ENCODE data around the gene MYF5. TPM values are rescaled to one million over a fixed set of nuclear protein-coding genes. Genes with fewer than 3 reads are reported as not detected.
"Not testable (repeated sequence)": the region's sequence is repeated elsewhere in the genome, so short reads cannot be mapped to it uniquely, and the experiment has no call there.

Gene MYF5
- total RNA-seq = 1 to 10 TPM in 1 of 2 donors, not detected in 1; 4.1 TPM

DNA sequence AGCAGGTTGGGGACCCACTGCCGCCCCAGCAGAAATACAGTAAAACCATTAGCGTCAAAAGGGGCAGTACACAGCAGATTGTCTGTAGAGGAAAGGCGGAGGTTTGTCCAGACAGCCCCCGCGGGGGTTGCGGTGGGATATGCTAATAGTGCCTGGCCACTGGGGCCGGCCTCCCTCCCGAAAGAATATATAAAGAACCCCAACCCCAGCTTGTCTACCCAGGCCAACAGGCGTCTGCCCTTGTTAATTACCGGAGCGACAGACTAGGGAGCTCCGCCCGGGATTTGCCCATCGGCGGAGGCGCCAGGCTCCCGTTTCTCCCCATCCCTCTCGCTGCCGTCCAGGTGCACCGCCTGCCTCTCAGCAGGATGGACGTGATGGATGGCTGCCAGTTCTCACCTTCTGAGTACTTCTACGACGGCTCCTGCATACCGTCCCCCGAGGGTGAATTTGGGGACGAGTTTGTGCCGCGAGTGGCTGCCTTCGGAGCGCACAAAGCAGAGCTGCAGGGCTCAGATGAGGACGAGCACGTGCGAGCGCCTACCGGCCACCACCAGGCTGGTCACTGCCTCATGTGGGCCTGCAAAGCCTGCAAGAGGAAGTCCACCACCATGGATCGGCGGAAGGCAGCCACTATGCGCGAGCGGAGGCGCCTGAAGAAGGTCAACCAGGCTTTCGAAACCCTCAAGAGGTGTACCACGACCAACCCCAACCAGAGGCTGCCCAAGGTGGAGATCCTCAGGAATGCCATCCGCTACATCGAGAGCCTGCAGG is at the start of gene MYF5:
Gene MYF5 (plus strand): TSS at position 217 of the 774 bp plus-strand sequence. CDS start 152 bp downstream, at position 369.
- H3K4me1 ChIP-seq (replicated peaks) = no peaks in the 10 kb centered on the region
- no peaks in the 10 kb centered on the region for H3K27me3 ChIP-seq (replicated peaks; ENCODE audit: insufficient read depth)
- no peak for DNase-seq (ENCODE audit: low spot score)
- intact Hi-C loops (cut with DNase I) = no loop called here
- no peak within 1 kb of the TSS for H3K27ac ChIP-seq
- H3K36me3 ChIP-seq = no peaks in the 10 kb centered on the region
- TF ChIP-seq POLR2A (IDR thresholded peaks at IDR 0.05) (no peak), POLR2AphosphoS5 (IDR thresholded peaks at IDR 0.05) (no peak)
- TF ChIP-seq, protein P1, sequence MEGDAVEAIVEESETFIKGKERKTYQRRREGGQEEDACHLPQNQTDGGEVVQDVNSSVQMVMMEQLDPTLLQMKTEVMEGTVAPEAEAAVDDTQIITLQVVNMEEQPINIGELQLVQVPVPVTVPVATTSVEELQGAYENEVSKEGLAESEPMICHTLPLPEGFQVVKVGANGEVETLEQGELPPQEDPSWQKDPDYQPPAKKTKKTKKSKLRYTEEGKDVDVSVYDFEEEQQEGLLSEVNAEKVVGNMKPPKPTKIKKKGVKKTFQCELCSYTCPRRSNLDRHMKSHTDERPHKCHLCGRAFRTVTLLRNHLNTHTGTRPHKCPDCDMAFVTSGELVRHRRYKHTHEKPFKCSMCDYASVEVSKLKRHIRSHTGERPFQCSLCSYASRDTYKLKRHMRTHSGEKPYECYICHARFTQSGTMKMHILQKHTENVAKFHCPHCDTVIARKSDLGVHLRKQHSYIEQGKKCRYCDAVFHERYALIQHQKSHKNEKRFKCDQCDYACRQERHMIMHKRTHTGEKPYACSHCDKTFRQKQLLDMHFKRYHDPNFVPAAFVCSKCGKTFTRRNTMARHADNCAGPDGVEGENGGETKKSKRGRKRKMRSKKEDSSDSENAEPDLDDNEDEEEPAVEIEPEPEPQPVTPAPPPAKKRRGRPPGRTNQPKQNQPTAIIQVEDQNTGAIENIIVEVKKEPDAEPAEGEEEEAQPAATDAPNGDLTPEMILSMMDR (IDR thresholded peaks at IDR 0.05) = no peak
- 55% methylated on average over 28 of the region's 45 CpGs for WGBS
- no peaks in the 10 kb centered on the region for H3K9me3 ChIP-seq
- no peak within 1 kb of the TSS for H3K4me3 ChIP-seq

DNA sequence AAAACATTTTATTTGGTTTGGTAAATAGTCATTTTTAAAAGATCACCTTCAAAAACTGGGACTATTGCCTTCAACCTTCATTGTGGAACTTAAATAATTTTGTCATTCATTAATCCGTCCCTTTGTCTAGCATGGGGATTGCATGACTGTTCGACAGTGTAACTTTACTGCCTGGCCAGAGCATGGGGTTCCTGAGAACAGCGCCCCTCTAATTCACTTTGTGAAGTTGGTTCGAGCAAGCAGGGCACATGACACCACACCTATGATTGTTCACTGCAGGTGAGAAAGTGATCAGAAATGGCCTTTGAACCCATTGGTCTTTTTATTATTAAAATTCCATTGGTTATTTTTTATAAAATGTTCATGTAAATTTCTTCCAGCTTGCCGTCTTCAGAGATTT is 46.5 kb upstream of the MYF5 start:
- no peaks in the 10 kb centered on the region for H3K4me1 ChIP-seq (replicated peaks)
- H3K4me3 ChIP-seq = no peak overlapping the region
- H3K27ac ChIP-seq = no peak overlapping the region
- no peak for DNase-seq (ENCODE audit: low spot score)
- no peaks in the 10 kb centered on the region for H3K9me3 ChIP-seq
- TF ChIP-seq, protein P1 (IDR thresholded peaks at IDR 0.05) = no peak
- TF ChIP-seq POLR2A (IDR thresholded peaks at IDR 0.05) (no peak), POLR2AphosphoS5 (IDR thresholded peaks at IDR 0.05) (no peak)
- H3K27me3 ChIP-seq (replicated peaks; ENCODE audit: insufficient read depth) = no peaks in the 10 kb centered on the region
- 80% methylated on average over 5 of the region's 5 CpGs for WGBS
- no peaks in the 10 kb centered on the region for H3K36me3 ChIP-seq
- intact Hi-C loops (cut with DNase I) = no loop called here

DNA sequence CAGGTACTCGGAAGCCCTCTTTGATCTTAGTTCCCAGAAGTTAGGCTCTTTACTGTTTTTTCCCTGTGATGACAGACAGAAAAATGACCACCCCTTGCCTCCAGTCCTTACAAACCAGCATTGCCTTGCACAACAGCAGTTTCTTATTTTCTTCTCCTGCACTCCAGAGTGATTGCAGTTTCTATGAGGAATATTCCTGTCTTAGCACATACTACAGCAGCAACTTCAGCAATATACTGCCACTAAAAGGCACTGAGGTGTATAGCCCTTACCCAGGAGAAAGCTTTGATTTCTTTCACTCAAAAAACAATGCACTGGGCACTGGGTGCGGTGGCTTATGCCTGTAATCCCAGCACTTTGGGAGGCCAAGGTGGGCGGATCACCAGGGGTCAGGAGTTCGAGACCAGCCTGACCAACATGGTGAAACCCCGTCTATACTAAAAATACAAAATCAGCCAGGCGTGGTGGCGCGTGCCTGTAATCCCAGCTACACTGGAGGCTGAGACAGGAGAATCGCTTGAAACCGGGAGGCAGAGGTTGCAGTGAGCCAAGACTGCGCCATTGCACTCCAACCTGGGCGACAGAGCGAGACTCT is 40.6 kb upstream of the MYF5 start:
- intact Hi-C loops (cut with DNase I) = not testable (repeated sequence)

DNA sequence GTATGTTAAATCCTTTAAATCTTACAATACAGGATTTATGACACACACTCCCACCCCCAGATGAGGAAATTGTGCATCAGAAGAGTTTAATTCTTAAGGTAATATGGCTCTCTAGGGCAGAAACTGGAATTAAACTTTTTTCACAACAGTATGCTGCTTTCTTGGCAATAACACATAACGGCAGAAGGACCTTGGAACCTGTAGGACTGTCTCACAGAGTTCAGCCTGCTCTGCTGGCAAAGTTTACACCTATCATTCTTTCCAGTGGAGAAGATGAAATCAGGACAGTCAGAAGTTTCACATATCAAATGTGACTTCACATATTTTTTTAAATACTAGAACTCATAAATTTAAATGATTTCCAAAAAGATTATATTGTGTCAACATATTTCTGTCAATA is 39.9 kb upstream of the MYF5 start:
- H3K27ac ChIP-seq = no peak overlapping the region
- H3K27me3 ChIP-seq (replicated peaks; ENCODE audit: insufficient read depth) = no peaks in the 10 kb centered on the region
- WGBS = 53% methylated on average over 1 of the region's 1 CpG
- no peaks in the 10 kb centered on the region for H3K36me3 ChIP-seq
- TF ChIP-seq, protein P1 (IDR thresholded peaks at IDR 0.05) = no peak
- TF ChIP-seq POLR2A (IDR thresholded peaks at IDR 0.05) (no peak), POLR2AphosphoS5 (IDR thresholded peaks at IDR 0.05) (no peak)
- DNase-seq (ENCODE audit: low spot score) = no peak
- H3K9me3 ChIP-seq = no peaks in the 10 kb centered on the region
- no peak overlapping the region for H3K4me3 ChIP-seq
- no peaks in the 10 kb centered on the region for H3K4me1 ChIP-seq (replicated peaks)
- intact Hi-C loops (cut with DNase I) = no loop called here

More for the DNA sequence above, 40.6 kb upstream of the MYF5 start:
- not testable (repeated sequence) for H3K9me3 ChIP-seq; H3K4me3 ChIP-seq; DNase-seq (ENCODE audit: low spot score); H3K4me1 ChIP-seq (replicated peaks); H3K27me3 ChIP-seq (replicated peaks; ENCODE audit: insufficient read depth); H3K36me3 ChIP-seq; H3K27ac ChIP-seq
- WGBS = 92% methylated on average over 13 of the region's 13 CpGs

DNA sequence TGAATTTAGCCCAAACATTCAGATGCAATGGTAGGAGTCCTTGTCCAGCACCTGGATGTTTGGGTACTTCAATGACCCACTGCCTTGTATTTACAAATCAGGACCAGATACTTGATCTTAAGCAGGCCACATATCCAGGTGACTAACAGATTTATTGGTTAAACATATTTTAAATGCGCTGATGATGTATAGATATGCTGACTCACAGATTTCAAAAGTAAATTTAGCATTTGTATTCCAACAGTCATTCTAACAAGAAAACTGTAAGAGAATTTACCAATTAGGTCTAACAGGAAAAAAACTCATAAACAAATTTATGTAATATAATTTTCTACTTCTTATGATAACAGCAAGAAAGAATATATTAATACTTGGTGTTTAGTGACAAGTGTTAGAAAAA is 38.7 kb upstream of the MYF5 start:
- WGBS = 94% methylated on average over 1 of the region's 1 CpG
- no peaks in the 10 kb centered on the region for H3K4me1 ChIP-seq (replicated peaks)
- no peak overlapping the region for H3K4me3 ChIP-seq
- H3K9me3 ChIP-seq = no peaks in the 10 kb centered on the region
- no peak overlapping the region for H3K27ac ChIP-seq
- no peak for DNase-seq (ENCODE audit: low spot score)
- H3K27me3 ChIP-seq (replicated peaks; ENCODE audit: insufficient read depth) = no peaks in the 10 kb centered on the region
- TF ChIP-seq POLR2A (IDR thresholded peaks at IDR 0.05) = no peak
- no peak for TF ChIP-seq POLR2AphosphoS5 (IDR thresholded peaks at IDR 0.05)
- TF ChIP-seq, protein P1 (IDR thresholded peaks at IDR 0.05) = no peak
- no peaks in the 10 kb centered on the region for H3K36me3 ChIP-seq
- intact Hi-C loops (cut with DNase I) = no loop called here

All from prostate gland (tissue), 2 donors.